B cell (primary cell): ENCODE data around the gene PBX2.

Experiments used
- EZH2 ChIP-seq: IDR thresholded peaks from 2 replicates; pipeline ENCODE4 v1.6.1; 2012; ENCODE audit warnings: borderline replicate concordance, low read depth, mild to moderate bottlenecking, moderate library complexity, low read length; ENCODE audit not compliant: insufficient read depth, poor library complexity, severe bottlenecking
- TF ChIP-seq, protein P1 (sequence below): fragments of 200-600 bp; IDR thresholded peaks from one replicate; pipeline ENCODE4 v1.8.0; 2022; ENCODE audit warnings: antibody characterized with exemption, mild to moderate bottlenecking

DNA sequence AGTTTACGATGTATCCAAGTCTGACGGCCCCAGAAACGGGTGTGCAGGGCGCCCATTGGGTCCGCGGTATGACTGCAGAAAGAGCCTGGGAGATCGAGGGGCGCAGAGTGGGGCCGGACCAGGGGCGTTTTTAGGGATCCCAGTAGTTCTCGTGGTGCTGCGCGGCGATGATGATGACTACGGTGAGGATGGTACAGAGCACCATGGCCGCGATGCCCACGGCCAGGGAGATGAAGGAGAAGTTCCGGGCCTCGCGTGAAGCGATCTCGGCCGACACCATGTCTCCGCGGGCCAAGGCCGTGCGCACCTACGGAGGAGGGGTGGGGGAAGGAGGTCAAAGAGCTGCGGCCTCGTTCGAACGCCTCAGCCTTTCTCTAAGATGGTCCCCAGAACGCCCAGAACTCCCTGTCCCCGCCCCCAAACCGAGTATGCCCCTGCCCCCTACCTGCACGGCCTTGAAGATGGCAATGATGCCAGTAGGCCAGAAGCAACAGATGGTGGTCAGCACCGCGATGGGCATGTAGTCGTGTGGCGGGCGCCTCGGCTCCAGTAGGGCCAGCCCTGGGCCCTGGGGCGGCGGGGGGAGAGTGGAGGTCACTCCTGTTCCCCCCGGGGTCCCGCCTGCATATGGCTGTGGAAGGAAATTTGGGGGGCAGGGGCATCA, 40.8 kb downstream of the PBX2 start:
- TF ChIP-seq, protein P1, sequence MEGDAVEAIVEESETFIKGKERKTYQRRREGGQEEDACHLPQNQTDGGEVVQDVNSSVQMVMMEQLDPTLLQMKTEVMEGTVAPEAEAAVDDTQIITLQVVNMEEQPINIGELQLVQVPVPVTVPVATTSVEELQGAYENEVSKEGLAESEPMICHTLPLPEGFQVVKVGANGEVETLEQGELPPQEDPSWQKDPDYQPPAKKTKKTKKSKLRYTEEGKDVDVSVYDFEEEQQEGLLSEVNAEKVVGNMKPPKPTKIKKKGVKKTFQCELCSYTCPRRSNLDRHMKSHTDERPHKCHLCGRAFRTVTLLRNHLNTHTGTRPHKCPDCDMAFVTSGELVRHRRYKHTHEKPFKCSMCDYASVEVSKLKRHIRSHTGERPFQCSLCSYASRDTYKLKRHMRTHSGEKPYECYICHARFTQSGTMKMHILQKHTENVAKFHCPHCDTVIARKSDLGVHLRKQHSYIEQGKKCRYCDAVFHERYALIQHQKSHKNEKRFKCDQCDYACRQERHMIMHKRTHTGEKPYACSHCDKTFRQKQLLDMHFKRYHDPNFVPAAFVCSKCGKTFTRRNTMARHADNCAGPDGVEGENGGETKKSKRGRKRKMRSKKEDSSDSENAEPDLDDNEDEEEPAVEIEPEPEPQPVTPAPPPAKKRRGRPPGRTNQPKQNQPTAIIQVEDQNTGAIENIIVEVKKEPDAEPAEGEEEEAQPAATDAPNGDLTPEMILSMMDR = no peak
- TF ChIP-seq EZH2 = no peak
